Body of pancreas (tissue), 4 donors: Measurements from ENCODE around the gene SLC4A7. TPM values are rescaled to one million over a fixed set of nuclear protein-coding genes. Genes with fewer than 3 reads are reported as not detected.

Experiments used
- ATAC-seq: fragments of 150-250 bp; one replicate; pipeline ENCODE4 v1.9.1; 2016
- DNase-seq, 4 donors: peaks; one replicate each; pipeline ENCODE4 v3.0.0-alpha.2; 2019
- H3K27ac ChIP-seq, 4 donors: fragments of 200-600 bp; sonication (generic); 1 replicate in 3 of 4; 2 replicates in 1 of 4; pipeline versions ENCODE4 v1.5.1 to v1.6.1; 2016 to 2019; ENCODE audit warnings: mild to moderate bottlenecking in 1 of 4, mixed read lengths in 1 of 4, moderate library complexity in 1 of 4
- H3K27me3 ChIP-seq, 2 donors: fragments of 200-600 bp; sonication (generic); one replicate each; pipeline ENCODE4 v1.6.0; 2016; ENCODE audit warnings: mild to moderate bottlenecking in 1 of 2
- H3K36me3 ChIP-seq, 2 donors: fragments of 200-600 bp; sonication (generic); replicated peaks in 1 of 2; 2 replicates each; pipeline ENCODE4 v1.5.1; 2016; ENCODE audit warnings: low read depth in 2 of 2; ENCODE audit not compliant: insufficient read depth in 1 of 2
- H3K4me1 ChIP-seq: fragments of 200-600 bp; sonication (generic); one replicate; pipeline ENCODE4 v1.6.0; 2016
- H3K4me3 ChIP-seq, 2 donors: fragments of 200-600 bp; sonication (generic); 1 replicate in 1 of 2; 2 replicates in 1 of 2; pipeline ENCODE4 v1.5.1; 2016 to 2019
- H3K9me3 ChIP-seq, 3 donors: fragments of 200-600 bp; sonication (generic); 1 replicate in 2 of 3; 2 replicates in 1 of 3; pipeline ENCODE4 v1.5.1; 2016
- CTCF ChIP-seq, 7 experiments: fragments of 450-650 bp in 4 of 7; fragments of 200-600 bp in 3 of 7; sonication (generic) in 3 of 7; IDR thresholded peaks; one replicate each; pipeline ENCODE4 v1.5.1; 2016 to 2019; ENCODE audit warnings: antibody characterized with exemption in 7 of 7
- POLR2A ChIP-seq, 3 donors: fragments of 450-650 bp; IDR thresholded peaks; one replicate each; pipeline ENCODE4 v1.6.1; 2016; ENCODE audit warnings: antibody characterized with exemption in 3 of 3, mild to moderate bottlenecking in 2 of 3
- WGBS, 2 donors: methylation state at CpG; one replicate each; pipeline ENCODE4 v1.1.5; 2017; 5-methylcytosine and 5-hydroxymethylcytosine counted together
- intact Hi-C: fragments of 100-400 bp; cut with DNase I; formaldehyde crosslinking; loops from one replicate; pipeline ENCODE4 v1.15.1; 2023
- total RNA-seq, 2 donors: library from RNA; depleted of rRNA; stranded (reverse); fragments of >200 nt; gene quantifications; one replicate each; pipeline ENCODE4 v1.1.0, GENCODE V29; 2016

SLC4A7 gene
- total RNA-seq, 2 donors from 2014 or later, result 10.1 to 12.9 TPM

- Histone ChIP-seq H3K4me1 (no peaks in the 10 kb centered on the region), H3K36me3 (no peaks in the 10 kb centered on the region), H3K27me3 (no peaks in the 10 kb centered on the region), H3K27ac (no peak overlapping the region), H3K9me3 (no peaks in the 10 kb centered on the region), H3K4me3 (no peak overlapping the region)
- intact Hi-C loops, result no loop called here
- no peak for ATAC-seq
- DNase-seq, result no peak
- no peak for TF ChIP-seq POLR2A (IDR thresholded peaks at IDR 0.05)
- TF ChIP-seq CTCF (IDR thresholded peaks at IDR 0.05), result no peak
Observed at GRCh38 chr3:27385504-27385903, 98.7 kb downstream of the SLC4A7 start.

GRCh38 chr3:27384191-27384590, 100.0 kb downstream of the SLC4A7 start:
- WGBS, 2 donors, result 95 to 97% methylated on average over 1 of the region's 1 CpG
- H3K27ac ChIP-seq, result no peak overlapping the region
- TF ChIP-seq CTCF (IDR thresholded peaks at IDR 0.05) (no peak), POLR2A (IDR thresholded peaks at IDR 0.05) (no peak)
- H3K9me3 ChIP-seq, result no peaks in the 10 kb centered on the region
- no peaks in the 10 kb centered on the region for H3K4me1 ChIP-seq
- no peak for ATAC-seq
- no peaks in the 10 kb centered on the region for H3K27me3 ChIP-seq
- intact Hi-C loops, result no loop called here
- DNase-seq, result no peak
- H3K4me3 ChIP-seq, result no peak overlapping the region
- no peaks in the 10 kb centered on the region for H3K36me3 ChIP-seq

DNA sequence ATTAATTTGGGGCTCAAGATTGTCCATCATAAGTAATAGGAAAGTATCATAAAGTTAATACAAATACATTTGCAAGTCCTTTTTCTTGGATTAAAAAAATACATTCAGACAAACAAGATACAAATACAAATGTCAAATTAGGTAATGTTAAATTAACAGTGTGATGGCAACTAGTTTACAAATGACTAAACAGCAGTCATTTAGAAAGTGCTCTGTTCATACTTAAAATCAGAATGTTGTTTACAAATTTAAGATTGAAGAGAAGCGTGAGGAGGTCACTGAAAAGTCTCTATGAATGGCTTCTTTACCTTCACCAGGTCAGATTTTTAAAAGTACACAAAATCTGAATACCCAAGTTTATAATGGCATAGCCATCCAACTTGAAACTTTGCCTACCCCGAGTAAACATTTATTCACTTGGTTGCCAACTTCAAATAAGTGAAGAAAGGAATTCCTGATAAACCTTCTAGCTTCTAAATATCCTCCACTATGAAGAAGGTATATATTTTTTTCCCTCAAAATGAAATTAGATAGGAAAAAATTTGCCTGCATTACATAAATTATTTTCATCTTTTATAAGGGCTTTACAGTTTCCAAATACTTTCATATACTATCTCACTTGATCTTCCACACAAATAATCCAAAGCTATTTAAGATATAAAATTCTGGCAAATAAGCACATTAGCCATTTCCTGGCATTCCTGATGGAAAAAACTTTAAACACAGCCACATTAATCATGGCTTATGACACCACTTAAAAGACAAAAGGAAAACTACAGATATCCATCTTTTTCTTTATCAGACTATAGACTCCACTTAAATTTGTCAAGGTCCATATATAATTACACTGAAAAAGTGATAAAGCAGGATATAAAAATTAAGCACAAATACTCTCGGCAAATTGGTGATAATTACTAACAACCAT, 103.5 kb downstream of the SLC4A7 start:
- no peaks in the 10 kb centered on the region for H3K9me3 ChIP-seq
- H3K4me3 ChIP-seq, result no peak overlapping the region
- no peaks in the 10 kb centered on the region for H3K27me3 ChIP-seq
- 43% methylated on average over 3 of the region's 3 CpGs for WGBS, 2 donors
- intact Hi-C loops, result no loop called here
- DNase-seq, result no peak
- no peaks in the 10 kb centered on the region for H3K4me1 ChIP-seq
- no peak overlapping the region for H3K27ac ChIP-seq
- H3K36me3 ChIP-seq, result no peaks in the 10 kb centered on the region
- no peak for ATAC-seq
- TF ChIP-seq CTCF (IDR thresholded peaks at IDR 0.05), result no peak
- no peak for TF ChIP-seq POLR2A (IDR thresholded peaks at IDR 0.05)

DNA sequence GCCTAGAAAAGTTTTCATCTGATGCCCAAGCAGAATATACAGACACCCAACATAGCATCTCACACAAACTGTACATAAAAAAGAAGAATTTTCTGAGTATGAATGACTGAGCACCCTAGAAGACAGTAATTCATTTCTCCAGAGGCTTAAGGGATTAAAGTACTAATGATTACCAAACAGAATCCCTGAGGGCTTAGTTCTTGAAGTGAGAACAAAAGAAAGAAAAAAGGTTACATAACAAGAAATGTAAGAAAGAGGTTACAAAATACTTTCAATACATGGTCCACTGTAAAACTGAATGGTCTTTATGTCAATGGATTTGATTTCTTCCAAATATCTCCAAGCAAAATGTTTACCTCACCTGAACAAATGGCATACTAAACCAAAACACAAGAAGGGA, 105.9 kb downstream of the SLC4A7 start:
- H3K27ac ChIP-seq, result no peak overlapping the region
- H3K27me3 ChIP-seq, result no peaks in the 10 kb centered on the region
- DNase-seq, result no peak
- no peaks in the 10 kb centered on the region for H3K9me3 ChIP-seq
- no peaks in the 10 kb centered on the region for H3K4me1 ChIP-seq
- TF ChIP-seq CTCF (IDR thresholded peaks at IDR 0.05), result no peak
- no peak for TF ChIP-seq POLR2A (IDR thresholded peaks at IDR 0.05)
- H3K4me3 ChIP-seq, result no peak overlapping the region
- intact Hi-C loops, result no loop called here
- no peaks in the 10 kb centered on the region for H3K36me3 ChIP-seq
- no peak for ATAC-seq
